Pancreas (tissue), 10 donors: ENCODE results near the gene ADAT3. TPM values are rescaled to one million over a fixed set of nuclear protein-coding genes. Genes with fewer than 3 reads are reported as not detected.
A peak's percentile ranks its signal among the peaks of the same experiment; 100 is the strongest.

Experiments used
- ATAC-seq, 4 donors: fragments of 200-7000 bp; cut with Tn5 transposase; one replicate each; pipeline versions ENCODE4 v1.8.0 to v1.9.1; 2020; ENCODE audit warnings: mild to moderate bottlenecking in 4 of 4, moderate library complexity in 4 of 4
- DNase-seq, 6 donors: peaks; one replicate each; pipeline ENCODE4 v3.0.0-alpha.2; 2020
- FAIRE-seq: peaks from 2 replicates; lab custom pipeline; 2012; peaks lifted over from hg19 to GRCh38; lab: Jason Lieb, UNC
- H3K27ac ChIP-seq, 4 donors: fragments of 200-600 bp; sonication (generic); 1 replicate in 3 of 4; 2 replicates in 1 of 4; pipeline versions ENCODE4 v1.5.0 to v1.8.0; 2020
- H3K27me3 ChIP-seq, 4 donors: fragments of 200-600 bp; one replicate each; pipeline ENCODE4 v1.8.0; 2021
- H3K36me3 ChIP-seq, 3 donors: fragments of 200-600 bp; sonication (generic) in 1 of 3; one replicate each; pipeline versions ENCODE4 v1.5.0 to v1.8.0; 2020 to 2021
- H3K4me1 ChIP-seq, 3 donors: fragments of 200-600 bp; one replicate each; pipeline ENCODE4 v1.8.0; 2021
- H3K4me3 ChIP-seq, 4 donors: fragments of 200-600 bp; sonication (generic) in 2 of 4; one replicate each; pipeline versions ENCODE4 v1.5.0 to v1.8.0; 2020 to 2021
- H3K9me3 ChIP-seq, 4 donors: fragments of 200-600 bp; one replicate each; pipeline ENCODE4 v1.8.0; 2021
- CTCF ChIP-seq, 4 donors: fragments of 200-600 bp; sonication (generic) in 3 of 4; IDR thresholded peaks; one replicate each; pipeline versions ENCODE4 v1.5.0 to v1.8.0; 2021; ENCODE audit warnings: antibody characterized with exemption in 4 of 4
- WGBS, 2 donors: extraction: QIAGEN DNeasy Blood & Tissue Kit; methylation state at CpG; one replicate each; pipeline ENCODE4 v1.1.7; 2013; 5-methylcytosine and 5-hydroxymethylcytosine counted together
- intact Hi-C, 3 donors: fragments of 100-400 bp; cut with DNase I; formaldehyde crosslinking; loops; one replicate each; pipeline versions ENCODE4 v1.11.1 to v1.14.2; 2022
- polyA plus RNA-seq, 2 donors: library from polyadenylated mRNA; stranded (reverse); fragments of 200-250 nt; gene quantifications; one replicate each; pipeline ENCODE4 v1.2.3, GENCODE V29; 2013
- total RNA-seq, 6 donors: library from RNA; stranded (reverse); fragmentation: NEBNext Ultra II Directional in 4 of 6; extraction: Animal tissue kit (Norgen Biotek cat#: 25700) in 4 of 6; gene quantifications; one replicate each; pipeline versions ENCODE4 v1.2.1 to v1.2.4, GENCODE V29; 2021 to 2023
- donor health status: healthy with polysubstance abuse.
- donor health status: DM: no; HTN: no; CAD: no; lungs with moderate emphysema.
- donor health status: DM: no; HTN: no; CAD: no.
- donor health status: control.
- donor health status: control.
- donor health status: Bipolar disorder and iron deficiency.
- donor health status: DM: yes; HTN: yes; CAD: no.
- donor health status: DM: no; HTN: no; CAD: no.
- donor health status: DM: no; HTN: no; CAD: no.
- donor health status: DM: yes; HTN: yes; CAD: no.

Gene ADAT3
- total and polyA plus RNA-seq, 8 donors, result 2.0 to 10.1 (median 5.0) TPM

GRCh38 chr19:1905863-1906375 lies 720 bp downstream of the ADAT3 start:
- no peaks in the 10 kb centered on the region for H3K9me3 ChIP-seq
- ATAC-seq (no peak), FAIRE-seq (no peak), DNase-seq (peak in 1 of 6 donors; percentile 39)
- intact Hi-C loops, result no loop called here
- peaks cover 22 to 33% (median 26%) of the 10 kb centered on the region in 3 donors for H3K4me1 ChIP-seq
- peak overlapping the region; percentile 69 to 94 (median 86) for H3K27ac ChIP-seq
- no peak for TF ChIP-seq CTCF (IDR thresholded peaks at IDR 0.05)
- 67 to 69% methylated on average over 15 of the region's 15 CpGs for WGBS, 2 donors
- H3K36me3 ChIP-seq, result no peaks in the 10 kb centered on the region
- H3K27me3 ChIP-seq, result no peaks in the 10 kb centered on the region
- H3K4me3 ChIP-seq, result peak overlapping the region; percentile 55 to 65 (median 61)

- DNase-seq, result no peak
- peak overlapping the region in 2 of 4 donors; percentile 34 to 40 for H3K4me3 ChIP-seq
- peak overlapping the region; percentile 76 to 84 (median 80) for H3K27ac ChIP-seq
- FAIRE-seq, result no peak
- H3K9me3 ChIP-seq, result no peaks in the 10 kb centered on the region
- 63 to 69% methylated on average over 10 of the region's 10 CpGs for WGBS, 2 donors
- no peak for TF ChIP-seq CTCF (IDR thresholded peaks at IDR 0.05)
- peaks cover 0 to 2% (median 0%) of the 10 kb centered on the region in 3 donors for H3K36me3 ChIP-seq
- no peaks in the 10 kb centered on the region for H3K27me3 ChIP-seq
- ATAC-seq, result no peak
- intact Hi-C loops, result no loop called here
- H3K4me1 ChIP-seq, result peaks cover 22 to 33% (median 26%) of the 10 kb centered on the region in 3 donors
These were observed 1.9 kb downstream of the ADAT3 start for GRCh38 chr19:1906985-1907562.

GRCh38 chr19:1907563-1908363 lies 2.6 kb downstream of the ADAT3 start:
- peaks cover 22 to 33% (median 26%) of the 10 kb centered on the region in 3 donors for H3K4me1 ChIP-seq
- peak overlapping the region; percentile 76 to 84 (median 80) for H3K27ac ChIP-seq

GRCh38 chr19:1908364-1908678 lies 3.1 kb downstream of the ADAT3 start:
- H3K4me3 ChIP-seq, result peak overlapping the region in 3 of 4 donors; percentile 1 to 40 (median 34)
- peaks cover 23 to 36% (median 23%) of the 10 kb centered on the region in 3 donors for H3K4me1 ChIP-seq
- peak in 1 of 6 donors; percentile 80 for DNase-seq
- no peaks in the 10 kb centered on the region for H3K9me3 ChIP-seq
- no peak for TF ChIP-seq CTCF (IDR thresholded peaks at IDR 0.05)
- WGBS, 2 donors, result 36 to 39% methylated on average over 13 of the region's 13 CpGs
- ATAC-seq, result no peak
- no peak for FAIRE-seq
- peak overlapping the region; percentile 76 to 84 (median 80) for H3K27ac ChIP-seq
- peaks cover 0 to 14% (median 0%) of the 10 kb centered on the region in 3 donors for H3K36me3 ChIP-seq
- no peaks in the 10 kb centered on the region for H3K27me3 ChIP-seq
- intact Hi-C loops, result no loop called here

More at GRCh38 chr19:1907563-1908363, 2.6 kb downstream of the ADAT3 start:
- Histone ChIP-seq H3K36me3 (peaks cover 0 to 9% (median 0%) of the 10 kb centered on the region in 3 donors), H3K27me3 (no peaks in the 10 kb centered on the region), H3K9me3 (no peaks in the 10 kb centered on the region), H3K4me3 (peak overlapping the region in 3 of 4 donors; percentile 1 to 40 (median 34))
- ATAC-seq, result peak; percentile 40 to 51 (median 45)
- intact Hi-C loops, result no loop called here
- WGBS, 2 donors, result 16% methylated on average over 43 of the region's 43 CpGs
- FAIRE-seq, result no peak
- DNase-seq, result peak; percentile 55 to 87 (median 76)
- no peak for TF ChIP-seq CTCF (IDR thresholded peaks at IDR 0.05)
